ENCODE measurements around the gene ENTPD6. TPM values are rescaled to one million over a fixed set of nuclear protein-coding genes. Genes with fewer than 3 reads are reported as not detected.
"Not testable (repeated sequence)": the region's sequence is repeated elsewhere in the genome, so short reads cannot be mapped to it uniquely, and the experiment has no call there.

ENTPD6 gene
- total RNA-seq, 1 experiment from 2014 or later = 62.4 TPM

DNA sequence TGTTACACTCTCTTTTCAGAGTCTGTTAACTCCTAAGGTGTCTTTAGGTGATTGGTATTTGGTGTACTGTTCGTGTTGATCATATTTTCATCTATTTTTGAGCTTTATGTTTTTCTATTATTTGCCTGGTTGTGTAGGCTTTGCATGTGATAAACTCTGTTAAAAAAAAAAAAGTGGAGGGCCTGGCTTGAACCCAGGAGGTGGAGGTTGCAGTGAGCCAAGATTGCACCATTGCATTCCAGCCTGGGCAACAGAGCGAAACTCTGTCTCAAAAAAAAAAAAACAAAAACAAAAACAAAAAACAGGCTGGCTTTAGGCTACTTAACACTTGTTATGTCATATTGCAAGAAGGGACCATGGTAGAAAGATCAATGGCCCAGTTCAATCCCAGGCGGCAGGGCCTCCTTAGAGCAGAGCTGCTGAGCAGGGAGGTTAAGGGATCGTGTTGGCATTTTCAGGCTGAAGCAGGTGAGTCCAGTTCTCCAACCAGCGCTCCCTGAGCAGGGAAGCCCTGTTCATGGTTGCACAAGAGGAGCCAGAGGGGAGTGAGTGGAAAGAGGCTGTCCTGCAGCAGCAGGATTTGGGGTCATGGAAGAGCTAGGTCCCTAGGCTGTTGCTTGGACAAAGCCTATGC, 60.8 kb downstream of the ENTPD6 start:
- no peak for DNase-seq (ENCODE audit: low spot score)

DNA sequence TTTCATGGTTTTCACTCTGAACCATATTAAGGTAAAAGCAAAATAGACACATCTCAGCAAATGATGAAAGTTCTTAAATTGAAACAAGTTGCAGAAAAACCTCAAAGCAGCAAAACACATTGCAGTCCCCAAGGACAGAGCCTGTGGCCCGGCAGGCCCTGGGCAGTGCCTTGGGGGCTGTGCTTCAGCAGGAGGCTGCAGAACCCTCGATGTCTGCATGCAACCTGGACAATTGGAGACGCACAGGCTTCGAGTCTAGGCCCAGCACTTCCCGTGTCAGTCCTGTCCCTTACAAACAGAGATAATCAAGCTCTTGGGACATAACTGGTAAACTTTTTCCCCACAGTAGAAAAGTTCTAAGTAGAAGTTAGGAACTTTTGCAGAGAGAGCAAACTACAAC, 61.6 kb downstream of the ENTPD6 start:
- DNase-seq (ENCODE audit: low spot score) = no peak

DNA sequence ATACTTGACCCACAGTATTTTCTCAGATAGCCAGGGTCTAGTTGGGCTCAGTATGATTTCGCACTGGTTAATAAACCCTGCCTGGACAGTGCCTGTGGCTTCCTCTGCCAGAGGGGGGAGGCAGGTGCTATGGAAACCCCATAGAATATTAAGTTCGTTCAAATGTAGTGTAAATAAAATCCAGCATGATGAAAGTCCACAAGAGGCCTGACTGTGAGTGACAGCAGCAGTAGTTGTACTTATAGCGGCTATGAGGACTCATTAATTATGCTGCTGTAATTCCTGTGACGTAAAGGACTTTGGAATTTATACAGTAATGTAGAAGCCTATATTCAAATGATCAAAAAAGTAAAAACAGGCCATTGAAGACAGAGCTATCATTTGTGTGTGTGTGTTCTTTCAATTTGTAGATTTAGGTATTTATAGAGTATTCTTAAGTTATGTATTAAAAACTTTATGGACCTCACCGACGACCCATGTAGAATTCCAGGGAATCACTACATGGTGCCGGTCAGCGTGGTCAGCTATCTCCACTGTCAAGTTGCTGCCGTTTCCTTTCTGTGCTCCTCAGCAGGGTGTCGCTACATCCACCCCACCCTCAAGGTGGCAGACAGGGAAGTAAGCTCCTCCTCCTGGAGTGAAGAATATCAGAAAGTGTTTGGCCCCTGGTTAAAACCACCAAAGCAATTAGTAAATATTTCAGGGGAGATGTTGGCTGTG, 62.4 kb downstream of the ENTPD6 start:
- no peak for DNase-seq (ENCODE audit: low spot score)

DNA sequence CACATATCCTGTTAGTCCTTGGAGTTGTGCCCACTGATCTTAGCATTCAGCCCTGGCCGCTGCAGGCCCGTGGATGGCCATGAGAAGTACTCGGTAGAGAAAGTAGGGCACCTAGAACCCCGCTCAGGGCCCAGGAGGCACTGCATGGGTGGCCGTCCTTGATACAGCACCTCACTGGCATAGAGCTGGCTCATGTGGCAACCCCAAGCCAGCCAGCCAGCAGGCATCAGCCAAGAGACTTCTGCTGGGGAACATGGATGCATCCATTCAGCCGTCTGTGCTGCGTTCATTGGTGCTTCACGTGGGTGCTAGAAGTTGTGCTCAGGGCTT, 62.9 kb downstream of the ENTPD6 start:
- no peak for DNase-seq (ENCODE audit: low spot score)

DNA sequence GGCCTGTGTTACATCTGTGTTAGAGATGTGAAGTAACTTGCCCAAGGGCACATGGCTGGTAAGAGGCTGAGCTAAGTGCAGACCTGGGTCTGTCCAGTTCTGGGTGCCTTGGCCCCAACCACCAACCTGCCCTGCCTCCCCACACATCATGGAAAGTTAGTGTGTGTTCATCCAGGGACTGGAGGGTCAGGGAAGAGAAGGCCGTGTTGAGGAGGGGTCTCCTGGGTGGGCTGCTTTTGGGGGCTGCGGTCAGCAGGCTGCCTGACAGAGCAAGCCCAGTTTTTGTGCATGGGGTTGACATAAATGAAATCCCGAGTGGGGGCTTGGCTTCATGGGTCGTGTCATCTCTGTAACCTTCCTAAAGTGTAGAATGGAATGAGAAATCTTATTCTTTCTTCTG, 63.3 kb downstream of the ENTPD6 start:
- no peak for DNase-seq (ENCODE audit: low spot score)

DNA sequence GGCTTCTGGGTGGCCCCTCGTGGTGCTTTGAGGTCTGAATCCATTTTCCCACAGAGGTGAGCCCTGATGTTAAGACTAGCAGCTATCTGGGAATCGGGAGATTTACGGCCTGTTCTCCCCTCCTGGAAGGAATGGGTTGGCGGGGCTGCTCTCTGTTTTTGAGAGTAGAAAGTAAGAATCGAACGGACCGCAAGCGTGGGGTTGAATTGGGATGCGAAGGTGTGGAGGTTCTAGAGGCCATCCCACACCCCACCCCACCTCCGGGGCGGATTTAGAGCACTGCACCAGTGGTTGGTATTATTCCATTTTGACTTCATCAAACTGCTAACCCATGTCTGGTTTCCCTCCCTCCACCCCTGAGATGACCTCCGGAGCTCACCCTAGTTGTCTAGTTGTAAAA, 63.8 kb downstream of the ENTPD6 start:
- no peak for DNase-seq (ENCODE audit: low spot score)

DNA sequence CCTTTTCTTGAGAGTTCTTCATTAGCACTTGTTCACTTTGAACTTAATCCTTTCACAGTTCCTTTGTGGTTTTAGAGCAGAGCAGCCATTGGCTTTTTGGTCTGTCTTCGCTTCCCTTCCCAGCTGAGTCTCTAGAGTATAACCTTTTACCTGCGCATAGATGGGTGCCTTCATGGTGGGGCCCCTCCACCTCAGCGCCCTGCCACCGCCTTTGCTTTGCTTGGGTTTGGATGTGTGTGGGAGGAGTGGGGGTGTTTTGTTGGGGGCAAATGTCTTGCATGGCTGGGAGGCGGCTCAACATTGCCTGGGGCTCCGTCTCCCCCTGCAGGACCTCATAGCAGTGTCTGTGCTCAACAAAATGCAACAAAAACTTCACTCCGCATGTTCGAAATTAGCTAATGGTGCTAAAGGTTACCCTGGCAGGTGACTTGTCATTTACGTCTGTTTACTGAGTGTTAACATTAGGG, 64.3 kb downstream of the ENTPD6 start:
- DNase-seq (ENCODE audit: low spot score) = no peak

DNA sequence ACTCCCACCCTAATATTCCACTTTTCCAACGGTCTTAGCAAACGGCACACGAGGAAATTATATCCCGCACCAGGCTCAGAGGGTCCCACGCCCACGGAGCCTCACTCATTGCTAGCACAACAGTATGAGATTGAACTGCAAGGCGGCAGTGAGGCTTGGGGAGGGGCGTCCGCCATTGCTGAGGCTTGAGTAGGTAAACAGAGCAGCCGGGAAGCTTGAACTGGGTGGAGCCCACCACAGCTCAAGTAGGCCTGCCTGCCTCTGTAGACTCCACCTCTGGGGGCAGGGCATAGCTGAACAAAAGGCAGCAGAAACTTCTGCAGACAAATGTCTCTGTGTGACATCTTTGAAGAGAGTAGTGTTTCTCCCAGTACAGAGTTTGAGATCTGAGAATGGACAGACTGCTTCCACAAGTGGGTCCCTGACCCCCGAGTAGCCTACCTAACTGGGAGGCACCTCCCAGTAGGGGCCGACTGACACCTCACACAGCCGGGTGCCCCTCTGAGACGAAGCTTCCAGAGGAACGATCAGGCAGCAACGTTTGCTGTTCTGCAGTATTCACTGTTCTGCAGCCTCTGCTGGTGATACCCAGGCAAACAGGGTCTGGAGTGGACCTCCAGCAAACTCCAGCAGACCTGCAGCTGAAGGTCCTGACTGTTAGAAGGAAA, 65.4 kb downstream of the ENTPD6 start:
- not testable (repeated sequence) for DNase-seq (ENCODE audit: low spot score)

DNA sequence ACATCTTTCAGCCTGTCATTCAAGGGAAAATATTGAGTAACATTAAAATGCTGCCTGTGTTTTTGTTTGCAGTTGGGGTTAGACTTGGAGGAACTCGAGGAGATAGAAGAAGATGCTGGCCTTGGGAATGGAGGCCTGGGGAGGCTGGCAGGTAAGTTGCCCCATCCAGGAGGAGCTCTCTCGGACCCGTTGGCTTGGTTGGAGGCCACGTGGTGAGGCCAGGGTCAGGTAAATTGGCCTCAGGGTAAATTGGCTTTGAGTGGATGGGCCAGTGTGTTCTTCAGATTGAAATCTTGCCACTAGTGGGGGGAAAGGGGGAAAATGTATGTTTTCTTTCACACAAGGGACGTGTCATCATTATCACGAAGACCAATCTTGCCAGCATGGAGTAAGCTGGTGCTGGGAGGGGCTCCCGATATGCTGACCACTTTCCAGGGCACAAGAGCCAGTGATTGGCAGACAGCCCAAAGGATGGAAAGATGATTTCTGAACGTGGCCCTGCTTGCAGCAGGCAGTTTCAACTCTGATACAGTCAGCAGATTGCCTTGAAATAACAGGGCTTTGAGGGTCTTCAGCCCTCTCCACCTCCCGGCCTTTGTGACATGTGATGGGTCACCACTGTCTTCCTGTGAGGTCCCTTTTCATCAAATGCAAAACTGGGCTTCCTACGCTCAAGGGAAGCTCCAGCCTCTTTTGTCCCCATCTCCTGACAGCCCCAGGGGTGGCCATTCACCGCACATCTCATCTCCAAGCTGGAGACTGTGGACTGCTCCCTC, 73.7 kb downstream of the ENTPD6 start:
- no peak for DNase-seq (ENCODE audit: low spot score)

DNA sequence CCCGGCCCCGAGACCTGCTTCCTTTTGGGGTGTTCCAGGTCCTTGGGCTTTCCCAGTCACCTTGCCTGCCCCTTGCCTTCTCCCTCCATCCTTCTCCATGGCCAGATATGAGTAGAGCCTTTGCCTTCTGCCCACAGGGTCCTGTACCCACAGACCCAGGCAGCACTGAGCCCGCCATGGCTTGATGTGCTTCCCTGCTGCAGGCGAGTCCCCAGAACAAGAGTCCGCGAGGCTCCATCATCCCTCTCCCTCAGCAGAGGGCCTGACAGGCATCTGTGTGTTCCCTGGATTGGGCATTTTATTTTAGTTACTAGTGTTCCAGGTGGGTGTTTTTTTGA, 74.3 kb downstream of the ENTPD6 start:
- DNase-seq (ENCODE audit: low spot score) = no peak

DNA sequence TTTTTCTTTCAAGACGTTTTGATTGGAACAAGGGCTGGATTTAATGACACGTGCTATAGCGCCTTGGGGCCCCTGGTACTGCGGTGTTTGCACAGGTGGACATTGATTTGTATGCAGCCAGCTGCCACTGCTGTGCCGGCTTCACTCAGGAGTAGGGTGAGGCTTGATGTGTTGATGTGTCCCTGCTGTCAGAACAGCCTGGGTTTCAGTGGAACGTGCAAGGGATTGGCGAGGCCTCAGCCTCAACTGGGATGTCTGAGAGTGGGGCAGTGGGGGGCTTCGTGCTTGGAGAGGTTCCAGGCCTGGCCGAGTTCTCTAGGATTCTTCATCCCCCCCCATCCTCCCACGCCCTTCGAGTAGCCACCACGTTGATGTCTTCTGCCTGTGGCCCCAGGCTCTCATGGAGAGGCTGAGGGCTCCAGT, 75.3 kb downstream of the ENTPD6 start:
- DNase-seq (ENCODE audit: low spot score) = no peak

DNA sequence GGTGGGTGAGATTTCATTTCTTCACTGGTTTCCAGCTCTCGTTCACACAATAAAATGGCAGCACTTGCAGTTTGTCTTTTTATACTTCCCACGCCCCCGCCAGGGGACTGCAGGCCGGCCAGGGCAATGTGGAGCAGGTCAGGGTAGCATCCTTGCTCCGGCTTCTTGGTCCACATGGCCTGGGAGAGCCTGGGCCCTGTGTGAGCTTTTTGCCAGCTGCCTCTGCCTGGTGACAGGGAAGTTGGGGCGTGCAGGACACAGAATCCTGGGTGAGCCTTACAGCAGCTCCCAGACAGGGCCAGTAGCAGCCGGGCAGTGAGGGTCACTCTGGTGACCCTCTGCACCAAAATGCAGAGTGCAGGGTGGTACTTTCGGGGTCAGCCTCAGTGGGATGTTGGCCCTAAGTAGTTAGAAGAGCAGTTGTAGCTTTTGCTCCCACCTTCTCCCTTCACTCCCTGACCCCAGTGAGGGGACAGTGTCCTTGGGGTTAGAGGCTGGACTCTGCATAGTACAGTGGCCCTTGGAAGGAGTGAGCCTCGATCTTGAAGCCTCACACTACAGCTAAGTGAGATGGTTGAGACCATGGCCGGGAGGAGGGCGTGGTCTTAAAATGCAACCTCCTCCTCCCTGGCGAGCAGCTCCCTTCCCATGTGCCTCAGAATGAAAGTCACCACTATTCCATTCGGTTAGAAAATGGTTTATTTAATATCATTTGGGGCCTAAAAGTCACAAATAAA, 76.1 kb downstream of the ENTPD6 start:
- DNase-seq (ENCODE audit: low spot score) = no peak

DNA sequence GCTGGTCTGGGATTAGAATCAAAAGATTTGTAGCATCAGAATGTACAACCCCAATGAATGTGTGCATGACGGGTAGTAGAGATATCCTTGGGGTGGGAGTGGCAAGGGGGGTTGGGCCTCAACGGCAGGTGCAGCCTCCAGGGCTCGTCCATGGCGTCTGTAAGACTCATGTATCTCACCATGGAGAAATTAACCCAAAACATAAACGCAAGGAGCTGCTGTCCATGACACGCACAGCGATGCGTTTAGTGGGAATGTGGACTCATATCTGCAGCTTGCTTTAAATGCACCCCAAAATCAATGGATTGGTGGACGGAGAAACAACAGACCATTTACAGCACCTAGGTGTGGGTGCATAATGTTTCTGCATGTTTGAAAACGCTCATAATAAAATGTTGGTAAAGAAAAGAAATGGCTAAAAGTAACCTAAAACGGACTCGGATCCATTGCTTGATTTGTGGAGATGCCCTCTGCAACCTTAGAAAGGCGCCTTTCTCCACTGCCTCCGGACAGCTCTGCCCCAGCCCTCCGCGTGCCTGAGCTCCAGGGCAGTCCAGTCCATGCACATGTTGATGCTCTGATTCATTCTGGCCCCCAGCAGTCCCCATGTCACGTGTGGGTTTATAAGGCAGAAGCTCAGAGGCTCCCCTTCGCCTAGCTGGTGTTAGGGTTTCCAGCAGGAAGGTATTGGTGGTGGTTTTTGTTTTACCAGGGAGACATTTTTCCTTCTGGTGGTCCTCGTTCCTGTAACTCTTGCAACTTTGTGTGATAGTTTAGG, 76.9 kb downstream of the ENTPD6 start:
- DNase-seq (ENCODE audit: low spot score) = no peak

DNA sequence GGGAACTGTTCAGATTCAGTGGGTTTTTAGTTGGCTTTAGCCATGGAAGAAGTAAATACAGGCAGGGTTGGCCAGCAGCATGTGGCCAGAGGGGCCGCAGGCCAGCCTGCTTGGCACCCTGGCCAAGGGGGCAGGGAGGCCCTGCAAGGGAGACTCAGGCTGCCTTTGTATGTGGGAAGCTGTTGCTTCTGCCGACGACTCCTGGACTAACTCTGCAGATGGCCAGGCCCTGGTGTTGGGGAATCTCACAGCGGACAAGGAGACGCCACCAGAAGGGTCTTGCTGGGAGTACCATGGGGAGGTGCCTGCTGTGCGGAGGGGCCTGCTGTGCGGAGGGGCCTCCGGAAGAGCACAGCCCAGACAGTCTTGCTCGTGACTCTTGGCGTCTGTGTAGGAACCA, 77.5 kb downstream of the ENTPD6 start:
- DNase-seq (ENCODE audit: low spot score) = no peak

DNA sequence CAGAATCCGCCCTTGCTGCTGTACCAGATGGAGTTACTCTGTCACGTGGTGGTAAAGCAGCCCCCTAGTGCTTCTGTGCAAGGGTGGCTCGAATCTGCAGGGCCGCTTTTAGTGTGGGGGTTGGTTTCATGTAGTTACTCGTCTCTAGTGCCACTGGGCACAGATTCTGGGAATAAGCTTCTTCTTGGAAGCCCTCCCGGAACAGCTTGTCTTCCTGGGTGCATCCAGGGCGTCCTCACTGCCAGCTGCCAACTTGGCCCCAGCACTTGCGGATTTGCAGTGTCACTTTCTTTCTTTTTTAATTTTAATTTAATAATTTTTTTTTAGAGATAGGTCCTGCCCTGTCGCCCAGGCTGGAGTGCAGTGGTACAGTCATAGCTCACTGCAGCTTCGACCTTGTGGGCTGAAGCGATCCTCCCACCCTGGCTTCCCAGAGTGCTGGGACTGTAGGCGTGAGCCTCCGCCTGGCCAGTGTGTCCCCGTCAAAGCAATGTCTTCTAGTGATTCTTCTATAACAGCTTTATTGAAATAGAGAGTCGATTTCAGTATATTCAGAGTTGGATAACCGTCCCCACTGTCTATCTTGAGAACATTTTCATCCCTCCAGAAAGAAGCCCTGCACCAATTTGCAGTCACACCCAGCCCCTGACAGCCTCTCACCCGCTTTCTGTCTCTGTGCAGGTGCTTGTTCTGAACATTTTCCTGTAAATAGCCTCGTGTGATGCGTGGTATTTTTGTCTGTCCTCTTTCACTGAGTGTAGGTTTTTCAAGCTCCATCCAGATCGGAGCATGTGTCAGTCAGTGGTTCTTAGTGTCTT, 78.2 kb downstream of the ENTPD6 start:
- no peak for DNase-seq (ENCODE audit: low spot score)

DNA sequence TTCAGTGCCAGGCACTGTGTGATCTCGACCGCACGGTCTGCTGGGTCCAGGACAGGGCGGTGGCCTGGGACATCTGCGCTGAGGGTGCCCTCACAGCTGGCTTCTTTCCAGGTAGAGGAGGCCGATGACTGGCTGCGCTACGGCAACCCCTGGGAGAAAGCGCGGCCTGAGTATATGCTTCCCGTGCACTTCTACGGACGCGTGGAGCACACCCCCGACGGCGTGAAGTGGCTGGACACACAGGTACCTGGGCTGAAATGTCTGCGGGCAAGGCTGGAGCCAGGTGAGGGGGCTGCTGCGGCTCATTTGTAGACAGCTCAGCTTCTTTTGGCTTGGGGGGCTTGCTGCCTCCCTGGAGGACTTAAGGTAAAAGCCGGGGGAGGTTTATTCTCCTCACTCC, 79.0 kb downstream of the ENTPD6 start:
- no peak for DNase-seq (ENCODE audit: low spot score)

DNA sequence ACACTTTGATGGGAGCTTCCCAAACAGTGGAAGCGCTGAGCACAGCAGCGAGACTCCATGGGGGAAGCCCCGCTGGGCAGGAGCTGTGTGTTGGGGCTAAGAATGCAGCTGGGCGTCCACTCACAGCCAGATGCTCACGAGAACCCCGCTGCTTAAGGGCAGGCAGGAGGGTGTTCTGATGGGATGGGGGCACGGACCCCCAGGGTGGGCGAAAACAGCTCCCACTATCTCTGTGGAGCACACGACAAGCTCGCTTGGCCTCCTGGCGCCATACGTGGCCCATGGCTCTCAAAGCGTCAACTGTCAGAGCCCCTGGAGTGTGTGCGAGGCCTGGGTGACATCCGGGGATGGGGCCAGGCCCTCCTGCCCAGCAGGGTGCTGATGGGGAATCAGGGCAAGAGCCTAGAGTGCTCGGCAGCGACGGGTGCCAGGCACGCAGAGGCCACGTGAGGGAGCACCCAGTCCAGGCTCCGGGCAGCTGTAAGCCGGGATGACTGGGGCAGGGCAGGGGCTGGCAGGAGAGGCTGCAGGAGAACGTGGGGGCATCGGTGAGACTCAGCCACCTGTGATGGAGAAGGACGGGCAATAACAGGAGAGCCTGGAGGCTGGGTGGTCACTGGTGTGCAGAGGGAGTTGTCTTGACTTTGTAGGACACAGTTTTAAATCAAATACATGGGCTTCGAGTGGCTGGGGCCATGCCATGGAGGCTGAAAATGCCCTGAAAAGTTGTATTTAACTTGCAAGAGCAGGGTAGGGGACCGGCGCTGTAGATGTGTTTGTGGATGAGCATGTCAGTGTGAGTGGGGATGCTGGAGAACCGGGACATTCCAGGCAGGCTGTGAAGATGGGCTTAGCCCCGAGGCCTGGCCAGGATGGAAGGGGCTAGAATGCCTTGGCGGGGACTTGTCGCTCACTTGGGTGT, 79.6 kb downstream of the ENTPD6 start:
- no peak for DNase-seq (ENCODE audit: low spot score)

DNA sequence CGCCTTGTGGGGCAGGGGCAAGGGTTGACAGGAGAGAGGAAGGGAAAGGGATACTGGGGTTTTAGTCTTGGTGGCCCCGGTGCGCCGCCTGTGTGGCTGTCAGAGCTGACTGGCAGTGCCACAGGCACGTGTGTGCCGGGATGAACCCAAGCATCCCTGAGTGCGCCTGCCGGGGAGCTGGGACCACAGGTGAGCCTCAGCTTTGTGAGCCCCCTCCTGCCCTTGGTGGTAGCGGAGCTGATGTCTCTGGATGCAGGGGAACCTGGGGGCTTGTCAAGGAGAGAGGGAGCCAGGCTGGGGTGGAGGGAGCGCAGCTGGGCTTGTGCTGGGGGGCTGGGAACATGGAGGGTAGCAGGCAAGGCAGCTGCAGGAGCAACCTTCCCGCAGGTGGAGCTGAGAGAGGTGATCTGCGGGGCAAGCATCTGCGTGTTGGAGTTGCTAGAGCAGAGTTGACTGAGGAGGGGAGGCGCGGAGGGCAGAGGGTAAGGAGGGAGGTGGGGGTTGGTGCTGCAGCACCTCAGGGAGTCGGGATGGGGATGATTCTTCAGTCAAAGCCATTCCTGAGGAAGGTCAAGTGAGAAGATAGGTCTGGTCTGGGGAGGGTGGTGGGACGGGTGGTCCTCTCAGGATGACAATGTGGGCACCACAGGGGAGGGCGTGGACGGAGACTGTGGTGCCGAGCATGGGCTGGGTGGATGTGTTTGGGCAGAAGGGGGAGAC, 80.5 kb downstream of the ENTPD6 start:
- DNase-seq (ENCODE audit: low spot score) = no peak
